Cardiac fibroblast (primary cell): ENCODE results near the gene PROM1.

Experiments
- DNase-seq, 2 donors: peaks; one replicate each; pipeline versions ENCODE4 v3.0.0 to v3.0.0-alpha.2; 2010; ENCODE audit warnings: low read depth in 2 of 2
- H3K4me3 ChIP-seq, 2 donors: replicated peaks in 1 of 2; 1 replicate in 1 of 2; 2 replicates in 1 of 2; pipeline ENCODE4 v1.5.1; 2011; ENCODE audit warnings: low read depth in 2 of 2, low read length in 2 of 2, mild to moderate bottlenecking in 2 of 2, moderate library complexity in 1 of 2
- TF ChIP-seq, protein P1 (sequence below): IDR thresholded peaks from one replicate; pipeline ENCODE4 v1.5.1; 2011; ENCODE audit warnings: low read depth, mild to moderate bottlenecking, low read length, inconsistent platforms

PROM1 gene

DNA sequence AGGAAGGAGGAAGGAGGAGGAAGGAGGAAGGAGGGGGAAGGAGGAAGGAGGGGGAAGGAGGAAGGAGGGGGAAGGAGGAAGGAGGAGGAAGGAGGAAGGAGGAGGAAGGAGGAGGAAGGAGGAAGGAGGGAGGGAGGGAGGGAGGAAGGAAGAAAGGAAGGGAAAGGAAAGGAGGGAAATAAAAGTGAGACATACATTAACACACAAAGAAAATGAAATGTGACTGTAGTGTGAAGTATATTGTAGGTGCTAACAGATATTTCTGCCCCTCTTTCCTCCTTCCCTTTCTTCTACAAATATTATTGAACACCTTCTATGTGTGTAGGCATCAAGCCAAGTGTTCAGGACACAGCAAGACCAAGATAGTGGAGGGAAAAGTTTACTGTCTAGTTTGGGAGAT lies 26.4 kb upstream of the PROM1 start:
- TF ChIP-seq, protein P1, sequence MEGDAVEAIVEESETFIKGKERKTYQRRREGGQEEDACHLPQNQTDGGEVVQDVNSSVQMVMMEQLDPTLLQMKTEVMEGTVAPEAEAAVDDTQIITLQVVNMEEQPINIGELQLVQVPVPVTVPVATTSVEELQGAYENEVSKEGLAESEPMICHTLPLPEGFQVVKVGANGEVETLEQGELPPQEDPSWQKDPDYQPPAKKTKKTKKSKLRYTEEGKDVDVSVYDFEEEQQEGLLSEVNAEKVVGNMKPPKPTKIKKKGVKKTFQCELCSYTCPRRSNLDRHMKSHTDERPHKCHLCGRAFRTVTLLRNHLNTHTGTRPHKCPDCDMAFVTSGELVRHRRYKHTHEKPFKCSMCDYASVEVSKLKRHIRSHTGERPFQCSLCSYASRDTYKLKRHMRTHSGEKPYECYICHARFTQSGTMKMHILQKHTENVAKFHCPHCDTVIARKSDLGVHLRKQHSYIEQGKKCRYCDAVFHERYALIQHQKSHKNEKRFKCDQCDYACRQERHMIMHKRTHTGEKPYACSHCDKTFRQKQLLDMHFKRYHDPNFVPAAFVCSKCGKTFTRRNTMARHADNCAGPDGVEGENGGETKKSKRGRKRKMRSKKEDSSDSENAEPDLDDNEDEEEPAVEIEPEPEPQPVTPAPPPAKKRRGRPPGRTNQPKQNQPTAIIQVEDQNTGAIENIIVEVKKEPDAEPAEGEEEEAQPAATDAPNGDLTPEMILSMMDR = no peak
- DNase-seq = no peak
- no peak overlapping the region for H3K4me3 ChIP-seq

DNA sequence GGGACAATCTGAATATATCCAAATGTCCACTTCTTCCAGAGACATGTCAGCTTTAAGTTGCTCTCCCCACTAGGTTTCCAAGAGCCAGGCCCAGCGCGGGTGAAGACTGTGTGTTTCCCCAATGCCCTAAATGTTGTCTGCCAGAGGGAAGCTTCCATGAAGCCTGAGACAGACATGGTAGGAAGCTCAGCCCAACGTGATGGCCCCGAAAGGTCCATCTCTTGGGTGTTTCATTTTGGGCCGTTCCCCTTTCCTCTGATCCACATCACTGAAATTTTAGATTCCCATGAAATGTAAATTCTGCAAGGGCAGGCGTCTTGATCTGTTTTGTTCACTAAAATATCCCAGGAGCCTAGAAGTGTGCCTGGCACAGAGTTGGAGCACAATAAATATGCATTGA lies 25.4 kb upstream of the PROM1 start:
- no peak for DNase-seq
- H3K4me3 ChIP-seq = no peak overlapping the region
- TF ChIP-seq, protein P1 = no peak

DNA sequence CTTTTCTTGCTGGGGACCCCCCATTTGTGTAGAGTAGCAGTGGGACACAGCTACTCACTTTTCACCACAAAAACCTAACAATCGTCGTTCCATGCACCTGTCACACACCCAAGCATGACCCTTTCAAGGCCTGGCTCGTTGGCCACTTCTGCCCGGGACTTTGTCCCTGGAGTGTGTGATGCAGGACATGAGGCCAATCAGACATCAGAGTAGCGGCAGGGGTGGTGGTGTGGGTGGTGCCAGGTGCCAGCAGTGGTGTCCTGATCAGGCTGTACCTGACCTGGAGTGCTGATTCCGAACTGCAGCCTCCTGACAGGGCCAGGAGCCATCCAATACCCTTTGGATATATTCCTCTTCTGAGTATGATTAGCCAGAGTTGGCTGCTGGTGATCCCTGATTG lies 23.1 kb upstream of the PROM1 start:
- no peak overlapping the region for H3K4me3 ChIP-seq
- TF ChIP-seq, protein P1 = no peak
- DNase-seq = no peak

DNA sequence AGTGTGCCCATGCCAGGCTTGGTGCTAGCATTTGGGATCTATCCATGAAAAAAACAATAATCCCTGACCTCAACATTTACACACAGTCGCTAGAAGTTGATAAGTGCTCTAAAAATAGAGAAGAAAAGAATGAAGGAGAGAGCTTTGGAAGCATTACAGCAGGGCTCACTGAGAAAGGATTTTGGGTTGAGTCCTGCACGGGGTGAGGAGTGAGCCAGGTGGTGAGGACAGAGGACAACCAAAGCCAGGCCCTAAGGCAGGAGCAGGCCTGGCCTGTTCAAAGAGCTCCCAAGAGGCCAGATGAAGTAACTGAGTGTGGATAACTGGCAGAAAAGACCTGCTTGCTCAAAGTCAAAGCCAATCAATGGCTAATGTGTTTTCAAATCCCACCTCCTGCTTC lies 20.7 kb upstream of the PROM1 start:
- DNase-seq = no peak
- H3K4me3 ChIP-seq = no peak overlapping the region
- TF ChIP-seq, protein P1 = no peak

DNA sequence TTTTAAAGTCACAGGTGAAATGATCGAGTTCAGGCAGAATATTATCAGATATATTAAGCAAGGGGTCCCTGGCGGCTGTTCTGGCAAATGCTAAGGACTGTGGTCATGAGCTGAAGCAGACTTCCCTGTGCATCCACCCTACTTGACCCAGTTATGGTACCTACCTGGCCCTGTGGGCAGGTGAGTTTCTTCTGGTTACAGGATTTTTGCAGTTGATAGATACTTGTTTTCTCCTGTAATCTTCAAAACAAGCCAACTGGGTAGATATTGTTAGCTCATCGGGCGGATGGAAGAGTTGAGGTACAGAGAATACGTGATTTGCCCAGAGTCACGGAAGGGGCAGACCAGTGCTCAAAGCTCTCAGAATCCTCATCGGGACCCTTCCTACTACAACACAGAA lies 18.5 kb upstream of the PROM1 start:
- TF ChIP-seq, protein P1 = no peak
- no peak for DNase-seq
- H3K4me3 ChIP-seq = no peak overlapping the region

DNA sequence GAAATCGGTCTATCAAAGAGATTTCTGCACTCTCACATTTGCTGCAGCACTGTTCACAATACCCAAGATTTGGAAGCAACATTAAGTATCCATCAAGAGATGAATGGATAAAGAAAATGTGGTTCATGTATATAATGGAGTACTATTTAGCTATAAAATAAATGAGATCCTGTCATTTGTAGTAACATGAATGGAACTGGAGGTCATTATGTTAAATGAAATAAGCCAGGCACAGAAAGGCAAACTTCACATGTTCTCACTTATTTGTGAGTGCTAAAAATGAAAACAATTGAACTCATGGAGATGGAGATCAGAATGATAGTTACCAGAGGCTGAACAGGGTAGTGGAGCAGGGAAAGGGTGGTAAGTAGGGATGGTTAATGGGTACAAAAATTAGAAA lies 17.0 kb upstream of the PROM1 start:
- no peak for DNase-seq
- no peak overlapping the region for H3K4me3 ChIP-seq

More for the DNA sequence above, 17.0 kb upstream of the PROM1 start:
- TF ChIP-seq, protein P1 = no peak
